IPS-20b (cell line): Measurements from ENCODE around the gene CDC16.

Source experiments
- H3K27ac ChIP-seq: one replicate; pipeline ENCODE4 v1.5.1; 2013; ENCODE audit warnings: low read length
- H3K27me3 ChIP-seq: 2 replicates; pipeline ENCODE4 v1.6.1; 2013; ENCODE audit warnings: mild to moderate bottlenecking, low read length, inconsistent platforms; ENCODE audit not compliant: insufficient read depth
- H3K36me3 ChIP-seq: 2 replicates; pipeline ENCODE4 v1.6.1; 2013; ENCODE audit warnings: low read depth, mild to moderate bottlenecking, inconsistent platforms, low read length, moderate library complexity; ENCODE audit not compliant: insufficient read depth
- H3K4me1 ChIP-seq: 2 replicates; pipeline ENCODE4 v1.6.1; 2013; ENCODE audit warnings: mild to moderate bottlenecking, control low read depth, inconsistent platforms, low read length, moderate library complexity; ENCODE audit not compliant: insufficient read depth
- H3K4me3 ChIP-seq: 2 replicates; pipeline ENCODE4 v1.5.1; 2013; ENCODE audit warnings: mild to moderate bottlenecking, low read length, inconsistent platforms
- H3K9ac ChIP-seq: 2 replicates; pipeline ENCODE4 v1.6.1; 2013; ENCODE audit warnings: low read depth, mild to moderate bottlenecking, inconsistent platforms, low read length, moderate library complexity
- H3K9me3 ChIP-seq: 2 replicates; pipeline ENCODE4 v1.6.1; 2013; ENCODE audit warnings: mild to moderate bottlenecking, low read depth, low read length, inconsistent platforms; ENCODE audit not compliant: insufficient read depth

Gene CDC16

DNA sequence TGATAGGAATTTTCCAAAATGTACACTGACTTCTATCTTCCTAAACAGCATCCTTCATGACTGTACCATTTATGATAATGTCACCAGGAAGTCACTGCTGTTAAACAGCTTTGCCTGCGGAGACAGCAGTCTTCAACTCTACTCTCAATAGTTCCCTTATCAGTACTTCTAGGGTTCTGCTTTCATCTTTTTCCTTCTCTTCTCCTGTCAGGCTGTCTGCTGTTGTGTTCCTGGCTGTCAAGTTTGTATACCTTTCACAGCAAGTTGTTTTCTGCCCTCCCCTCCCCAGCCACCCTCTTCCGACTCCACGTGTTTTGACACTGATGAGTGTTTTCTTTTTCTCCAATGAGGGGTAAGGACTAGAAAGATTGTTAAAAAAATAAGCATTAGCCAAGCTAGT is 48.9 kb downstream of the CDC16 start:
- Histone ChIP-seq H3K9ac (no peak overlapping the region), H3K27ac (no peak overlapping the region), H3K4me3 (no peak overlapping the region)

DNA sequence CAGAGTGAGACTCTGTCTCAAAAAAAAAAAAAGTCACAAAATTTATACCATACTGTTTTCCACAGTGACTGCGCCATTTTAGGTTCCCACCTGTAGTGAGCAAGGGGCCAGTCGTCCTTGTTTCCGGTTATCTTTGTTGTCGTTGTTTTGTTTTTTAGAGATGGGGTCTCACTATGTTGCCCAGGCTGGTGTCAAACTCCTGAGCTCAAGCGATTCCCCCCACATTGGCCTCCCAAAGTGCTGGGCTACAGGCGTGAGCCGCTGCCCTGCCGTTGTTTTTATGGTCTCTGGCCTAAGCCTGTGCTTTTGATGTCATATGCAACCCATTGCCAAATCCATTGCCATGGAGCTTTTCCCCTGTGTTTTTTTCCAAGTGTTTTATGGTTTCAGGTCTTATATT is 50.0 kb downstream of the CDC16 start:
- no peak overlapping the region for H3K27ac ChIP-seq
- H3K4me3 ChIP-seq, result no peak overlapping the region
- no peaks in the 10 kb centered on the region for H3K27me3 ChIP-seq
- H3K4me1 ChIP-seq, result peaks cover 14% of the 10 kb centered on the region; the same call in 1 of the 2 replicates
- H3K9ac ChIP-seq, result no peak overlapping the region
- H3K36me3 ChIP-seq, result peaks cover 64% of the 10 kb centered on the region
- H3K9me3 ChIP-seq, result no peaks in the 10 kb centered on the region

More for the DNA sequence above, 48.9 kb downstream of the CDC16 start:
- peaks cover 14% of the 10 kb centered on the region; the same call in 1 of the 2 replicates for H3K4me1 ChIP-seq
- H3K27me3 ChIP-seq, result no peaks in the 10 kb centered on the region
- H3K36me3 ChIP-seq, result peaks cover 57% of the 10 kb centered on the region
- no peaks in the 10 kb centered on the region for H3K9me3 ChIP-seq

DNA sequence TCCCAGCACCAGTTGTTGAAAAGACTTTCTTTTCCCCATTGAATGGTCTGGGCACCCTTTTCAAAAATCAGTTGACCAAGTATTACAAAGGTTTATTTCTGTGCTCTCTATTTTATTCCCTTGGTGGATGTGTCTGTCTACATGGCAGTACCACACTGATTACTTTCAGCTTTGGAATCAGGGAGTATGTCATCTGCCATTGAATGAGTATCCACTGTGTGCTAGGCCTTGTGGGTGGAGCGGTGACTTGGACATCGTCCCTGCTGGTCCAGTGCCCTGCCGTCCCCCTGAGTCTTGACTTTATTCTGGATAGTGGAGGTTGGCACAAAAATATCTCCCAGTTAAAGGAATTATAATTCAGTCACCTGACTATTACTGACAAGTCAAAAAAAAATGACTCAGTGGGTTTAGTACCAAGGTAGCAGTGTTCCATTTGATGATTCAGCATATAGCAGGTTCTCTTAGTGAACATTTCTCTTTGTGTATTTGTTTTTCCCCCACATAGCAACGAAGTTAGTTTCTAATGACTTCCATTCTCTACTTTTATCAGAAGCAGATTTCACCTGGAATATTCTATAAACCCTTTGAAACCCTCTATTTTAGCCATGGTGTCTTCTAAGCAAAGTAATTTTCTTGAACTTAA is 50.6 kb downstream of the CDC16 start:
- Histone ChIP-seq H3K4me3 (no peak overlapping the region), H3K36me3 (peaks cover 70% of the 10 kb centered on the region), H3K9ac (no peak overlapping the region), H3K9me3 (no peaks in the 10 kb centered on the region), H3K27ac (no peak overlapping the region), H3K4me1 (peaks cover 7% of the 10 kb centered on the region; the same call in 1 of the 2 replicates), H3K27me3 (no peaks in the 10 kb centered on the region)

DNA sequence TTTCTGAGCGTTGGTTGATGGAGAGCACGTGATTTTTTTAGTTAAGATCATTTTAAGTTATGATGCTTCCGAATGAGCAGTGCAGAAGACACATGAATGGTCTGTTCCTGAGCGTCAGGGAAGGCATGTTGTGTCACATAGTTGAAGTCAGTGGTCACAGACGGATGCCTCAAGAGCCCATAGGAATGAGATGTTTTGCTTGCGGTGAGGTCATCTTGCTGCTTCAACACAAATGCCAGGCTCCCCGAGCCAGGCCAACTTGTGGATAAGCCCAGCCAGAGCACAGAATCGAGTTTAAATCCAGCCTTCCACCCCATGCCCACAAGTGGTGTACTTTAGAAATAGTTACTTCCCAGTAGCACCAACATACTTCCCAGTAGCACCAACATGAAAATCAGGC is 52.1 kb downstream of the CDC16 start:
- Histone ChIP-seq H3K36me3 (peaks cover 84% of the 10 kb centered on the region), H3K4me1 (peaks cover 3% of the 10 kb centered on the region; the same call in 1 of the 2 replicates), H3K9me3 (no peaks in the 10 kb centered on the region), H3K27me3 (no peaks in the 10 kb centered on the region), H3K27ac (no peak overlapping the region), H3K4me3 (no peak overlapping the region), H3K9ac (no peak overlapping the region)

DNA sequence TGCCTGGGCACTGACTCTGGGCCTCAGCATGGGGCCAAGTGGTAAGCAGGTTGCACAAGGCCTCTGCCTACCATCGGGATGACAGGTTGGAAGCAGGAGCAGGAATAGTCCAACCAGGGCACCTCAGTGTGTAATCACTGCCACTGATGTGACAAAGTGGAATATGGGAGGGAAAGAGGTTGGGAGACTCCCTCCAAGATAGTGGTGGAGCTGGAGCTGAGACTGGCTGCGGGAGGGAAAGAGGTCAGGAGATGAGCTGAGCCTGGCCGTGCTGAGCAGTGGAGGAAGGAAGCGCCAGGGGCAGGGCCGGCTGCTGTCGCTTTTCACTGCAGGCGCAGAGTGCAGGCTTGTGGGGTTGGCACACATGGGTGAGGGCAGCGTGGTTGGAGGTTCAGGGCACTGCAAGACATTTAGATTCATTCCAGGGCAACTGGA is 53.5 kb downstream of the CDC16 start:
- H3K9ac ChIP-seq, result no peak overlapping the region
- peaks cover 3% of the 10 kb centered on the region; the same call in 1 of the 2 replicates for H3K4me1 ChIP-seq
- H3K36me3 ChIP-seq, result peaks cover 94% of the 10 kb centered on the region
- H3K27me3 ChIP-seq, result no peaks in the 10 kb centered on the region
- H3K4me3 ChIP-seq, result no peak overlapping the region
- no peak overlapping the region for H3K27ac ChIP-seq
- H3K9me3 ChIP-seq, result no peaks in the 10 kb centered on the region

DNA sequence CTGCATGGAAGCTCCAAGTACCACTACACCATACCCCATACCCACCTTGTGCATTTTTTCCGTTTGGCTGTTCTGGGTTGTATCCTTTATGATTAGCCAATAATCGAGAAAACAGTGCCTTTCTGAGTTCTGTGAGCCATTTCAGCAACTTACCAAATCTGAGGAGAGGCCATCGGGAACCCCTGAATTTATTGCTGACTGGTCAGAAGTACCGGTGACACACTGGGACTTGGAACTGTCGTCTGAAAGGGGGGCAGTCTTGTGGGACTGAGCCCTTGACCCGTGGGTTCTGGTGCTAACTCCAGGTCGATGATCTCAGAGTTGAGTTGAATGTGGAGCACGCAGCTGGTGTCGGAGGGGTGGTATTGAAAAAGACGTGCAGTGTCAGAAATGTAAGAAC is 61.8 kb downstream of the CDC16 start:
- Histone ChIP-seq H3K27ac (no peak overlapping the region), H3K27me3 (no peaks in the 10 kb centered on the region), H3K4me3 (no peak overlapping the region), H3K9ac (no peak overlapping the region), H3K4me1 (no peaks in the 10 kb centered on the region), H3K9me3 (no peaks in the 10 kb centered on the region), H3K36me3 (peaks cover 81% of the 10 kb centered on the region)

DNA sequence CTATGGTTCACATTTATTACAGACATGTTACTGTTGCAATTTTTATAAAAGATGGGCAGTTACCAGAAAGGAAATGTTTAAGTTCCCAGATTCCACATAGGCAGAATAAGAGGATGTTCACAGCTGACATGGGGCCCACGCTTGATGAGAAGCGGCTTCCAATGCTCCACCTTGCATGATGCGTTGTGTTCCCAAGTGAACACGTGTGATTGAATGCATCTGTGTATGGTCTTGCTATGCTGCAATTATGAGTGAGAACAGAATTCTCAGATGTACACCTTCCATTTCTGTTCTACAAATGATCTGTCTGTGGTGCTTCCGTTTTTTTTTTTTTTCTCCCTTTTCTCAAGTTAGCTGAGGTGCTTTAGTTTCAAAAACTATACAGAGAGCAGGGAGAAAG is 62.2 kb downstream of the CDC16 start:
- Histone ChIP-seq H3K9ac (no peak overlapping the region), H3K27ac (no peak overlapping the region), H3K4me1 (no peaks in the 10 kb centered on the region), H3K27me3 (no peaks in the 10 kb centered on the region), H3K4me3 (no peak overlapping the region), H3K36me3 (peaks cover 81% of the 10 kb centered on the region), H3K9me3 (no peaks in the 10 kb centered on the region)

DNA sequence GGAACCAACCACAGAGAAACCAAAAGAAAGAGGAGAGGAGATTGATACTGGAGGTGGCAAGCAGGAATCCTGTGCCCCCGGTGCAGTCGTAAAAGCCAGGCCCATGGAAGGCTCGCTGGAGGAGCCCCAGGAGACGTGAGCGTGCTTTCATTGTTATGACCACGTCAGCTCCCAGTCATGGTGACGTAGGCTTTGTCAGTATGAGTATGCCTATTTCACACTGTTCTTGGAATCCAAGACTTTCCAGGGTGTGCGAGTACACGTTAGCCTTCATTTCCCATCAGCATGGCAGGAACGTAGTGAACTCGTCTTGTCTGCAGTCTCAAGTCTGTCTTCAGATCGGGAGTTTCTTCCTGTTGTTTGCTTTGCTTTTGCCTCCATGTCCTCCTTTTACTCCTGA is 64.2 kb downstream of the CDC16 start:
- H3K9me3 ChIP-seq, result no peaks in the 10 kb centered on the region
- H3K36me3 ChIP-seq, result peaks cover 82% of the 10 kb centered on the region
- H3K27ac ChIP-seq, result no peak overlapping the region
- no peak overlapping the region for H3K9ac ChIP-seq
- no peak overlapping the region for H3K4me3 ChIP-seq
- no peaks in the 10 kb centered on the region for H3K4me1 ChIP-seq
- no peaks in the 10 kb centered on the region for H3K27me3 ChIP-seq

DNA sequence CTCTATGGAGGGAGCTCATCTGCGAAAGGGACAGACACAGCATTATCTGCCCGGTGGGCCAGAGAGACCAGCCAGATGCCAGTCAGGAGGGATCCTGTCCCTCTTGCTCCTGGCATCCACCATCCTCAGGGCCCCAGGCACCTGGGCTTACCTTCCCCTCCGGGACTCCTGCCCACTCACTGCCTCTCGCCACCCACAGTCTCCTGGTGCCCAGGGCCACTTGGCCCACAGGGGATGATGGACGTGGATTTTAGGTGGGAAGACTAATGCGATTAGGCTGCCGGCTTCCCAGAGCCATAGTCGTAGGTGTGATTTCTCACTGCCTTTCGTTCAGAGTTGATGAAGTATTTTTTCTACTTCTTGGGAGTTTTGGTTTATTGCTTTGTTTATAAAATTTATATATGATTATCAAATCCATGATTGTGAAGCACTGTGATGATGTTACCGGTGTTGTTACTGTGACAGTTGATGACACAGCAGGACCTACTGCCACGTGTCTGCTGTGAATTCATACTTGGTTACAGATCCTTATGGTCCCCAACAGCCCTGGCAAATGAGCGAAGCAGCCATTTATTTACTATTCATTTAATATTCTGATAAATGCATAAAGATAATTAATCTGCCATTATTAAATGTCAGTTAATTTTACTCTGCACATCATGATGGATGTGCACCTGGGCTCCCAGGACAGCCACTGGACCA is 65.1 kb downstream of the CDC16 start:
- no peak overlapping the region for H3K4me3 ChIP-seq
- H3K27me3 ChIP-seq, result no peaks in the 10 kb centered on the region
- no peaks in the 10 kb centered on the region for H3K9me3 ChIP-seq
- H3K36me3 ChIP-seq, result peaks cover 87% of the 10 kb centered on the region
- no peak overlapping the region for H3K27ac ChIP-seq
- H3K9ac ChIP-seq, result no peak overlapping the region
- no peaks in the 10 kb centered on the region for H3K4me1 ChIP-seq

DNA sequence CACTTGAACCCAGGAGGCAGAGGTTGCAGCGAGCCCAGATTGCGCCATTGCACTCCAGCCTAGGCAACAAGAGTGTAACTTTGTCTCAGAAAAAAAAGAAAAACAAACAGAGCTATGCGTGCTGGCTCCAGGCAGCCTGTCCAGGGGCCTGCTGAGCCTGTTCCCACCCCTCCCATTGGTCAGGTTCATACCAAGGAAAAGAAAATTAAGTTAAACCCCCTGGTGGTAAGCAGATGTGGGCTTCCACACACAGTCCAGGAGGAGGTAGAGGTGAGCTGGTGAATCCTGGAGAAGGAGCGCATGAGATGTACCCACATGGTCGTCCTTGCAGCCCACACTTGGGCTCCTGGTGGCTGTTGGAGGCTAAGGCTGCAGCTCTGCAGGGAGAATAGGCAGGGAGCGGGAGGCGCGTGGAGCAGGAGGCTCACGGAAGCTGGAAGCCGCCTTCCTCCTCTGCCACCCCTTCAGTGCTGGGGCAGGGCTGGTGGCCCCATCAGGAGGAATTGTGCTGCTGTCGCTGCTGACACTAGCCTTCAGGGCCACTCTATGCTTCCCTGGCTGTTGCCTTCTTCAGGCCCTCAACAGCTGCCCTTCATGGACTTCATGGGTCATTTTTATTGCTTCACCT is 69.1 kb downstream of the CDC16 start:
- H3K27me3 ChIP-seq, result no peaks in the 10 kb centered on the region
- H3K4me3 ChIP-seq, result no peak overlapping the region
- H3K9me3 ChIP-seq, result no peaks in the 10 kb centered on the region
- H3K4me1 ChIP-seq, result no peaks in the 10 kb centered on the region
- H3K36me3 ChIP-seq, result peaks cover 70% of the 10 kb centered on the region
- no peak overlapping the region for H3K27ac ChIP-seq
- H3K9ac ChIP-seq, result no peak overlapping the region

DNA sequence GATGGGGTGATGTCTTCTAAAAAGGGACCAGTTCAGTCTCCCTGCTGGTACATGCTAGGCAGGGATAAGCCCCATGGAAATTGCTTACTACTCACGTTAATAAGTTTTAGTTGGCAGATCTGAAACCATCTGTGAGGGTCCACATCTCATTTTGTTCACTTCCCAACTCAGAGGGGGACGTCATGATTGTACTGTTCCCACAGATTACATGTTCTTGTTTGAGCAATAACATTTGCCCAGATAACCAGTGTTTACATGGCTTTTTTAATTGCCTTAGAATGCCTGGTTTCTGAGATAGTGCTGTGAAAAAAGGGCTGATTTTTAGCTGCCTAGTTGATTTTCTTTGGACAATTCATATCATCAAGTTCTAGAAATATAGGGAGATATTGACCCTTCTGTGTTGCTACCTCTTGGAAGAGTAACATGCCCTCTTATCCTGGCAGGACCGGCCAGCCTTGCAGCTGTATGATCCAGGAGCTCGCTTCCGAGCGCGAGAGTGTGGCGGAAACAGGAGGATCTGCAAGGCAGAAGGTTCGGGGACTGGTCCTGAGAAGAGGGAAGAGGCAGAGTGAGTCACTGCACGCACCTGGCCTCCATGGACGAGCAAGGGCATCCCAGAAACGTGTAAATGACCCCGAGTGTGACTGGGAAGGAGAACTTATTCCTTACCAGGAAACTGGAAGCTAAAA is 69.8 kb downstream of the CDC16 start:
- Histone ChIP-seq H3K4me3 (no peak overlapping the region), H3K36me3 (peaks cover 63% of the 10 kb centered on the region), H3K4me1 (no peaks in the 10 kb centered on the region), H3K27me3 (no peaks in the 10 kb centered on the region), H3K9ac (no peak overlapping the region), H3K9me3 (no peaks in the 10 kb centered on the region), H3K27ac (no peak overlapping the region)
